Mammary epithelial cell (primary cell): ENCODE measurements around the gene ENTPD1.

Experiments
- EZH2 ChIP-seq: IDR thresholded peaks from 2 replicates; pipeline ENCODE4 v1.6.1; 2012; ENCODE audit warnings: low read length, inconsistent platforms, borderline replicate concordance
- TF ChIP-seq, protein P1 (sequence below), 2 donors: IDR thresholded peaks in 1 of 2; conservative IDR thresholded peaks in 1 of 2; 2 replicates each; pipeline ENCODE4 v1.5.1; 2011 to 2012; ENCODE audit warnings: inconsistent platforms in 2 of 2, low read length in 2 of 2, mild to moderate bottlenecking in 2 of 2, control low read depth in 1 of 2, low read depth in 1 of 2; ENCODE audit not compliant: insufficient read depth in 1 of 2; ENCODE audit errors: extremely low read depth in 1 of 2

DNA sequence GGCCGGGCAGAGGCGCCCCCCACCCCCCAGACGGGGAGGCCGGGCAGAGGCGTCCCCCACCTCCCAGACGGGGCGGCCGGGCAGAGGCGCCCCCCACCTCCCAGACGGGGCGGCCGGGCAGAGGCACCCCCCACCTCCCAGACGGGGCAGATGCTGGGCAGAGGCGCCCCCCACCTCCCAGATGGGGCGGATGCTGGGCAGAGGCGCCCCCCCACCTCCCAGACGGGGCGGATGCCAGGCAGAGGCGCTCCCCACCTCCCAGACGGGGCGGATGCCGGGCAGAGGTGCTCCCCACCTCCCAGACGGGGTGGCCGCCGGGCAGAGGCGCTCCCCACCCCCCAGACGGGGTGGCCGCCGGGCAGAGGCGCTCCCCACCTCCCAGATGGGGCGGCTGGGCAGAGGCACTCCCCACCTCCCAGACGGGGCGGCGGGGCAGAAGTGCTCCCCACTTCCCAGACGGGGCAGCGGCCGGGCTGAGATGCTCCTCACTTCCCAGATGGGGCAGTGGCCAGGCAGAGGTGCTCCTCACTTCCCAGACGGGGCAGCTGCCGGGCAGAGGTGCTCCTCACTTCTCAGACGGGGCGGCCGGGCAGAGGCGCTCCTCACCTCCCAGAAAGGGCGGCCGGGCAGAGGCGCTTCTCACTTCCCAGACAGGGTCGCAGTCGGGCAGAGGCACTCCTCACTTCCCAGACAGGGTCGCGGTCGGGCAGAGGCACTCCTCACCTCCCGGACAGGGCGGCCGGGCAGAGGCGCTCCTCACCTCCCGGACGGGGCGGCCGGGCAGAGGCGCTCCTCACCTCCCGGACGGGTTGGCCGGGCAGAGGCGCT, 53.6 kb downstream of the ENTPD1 start:
- TF ChIP-seq, protein P1, sequence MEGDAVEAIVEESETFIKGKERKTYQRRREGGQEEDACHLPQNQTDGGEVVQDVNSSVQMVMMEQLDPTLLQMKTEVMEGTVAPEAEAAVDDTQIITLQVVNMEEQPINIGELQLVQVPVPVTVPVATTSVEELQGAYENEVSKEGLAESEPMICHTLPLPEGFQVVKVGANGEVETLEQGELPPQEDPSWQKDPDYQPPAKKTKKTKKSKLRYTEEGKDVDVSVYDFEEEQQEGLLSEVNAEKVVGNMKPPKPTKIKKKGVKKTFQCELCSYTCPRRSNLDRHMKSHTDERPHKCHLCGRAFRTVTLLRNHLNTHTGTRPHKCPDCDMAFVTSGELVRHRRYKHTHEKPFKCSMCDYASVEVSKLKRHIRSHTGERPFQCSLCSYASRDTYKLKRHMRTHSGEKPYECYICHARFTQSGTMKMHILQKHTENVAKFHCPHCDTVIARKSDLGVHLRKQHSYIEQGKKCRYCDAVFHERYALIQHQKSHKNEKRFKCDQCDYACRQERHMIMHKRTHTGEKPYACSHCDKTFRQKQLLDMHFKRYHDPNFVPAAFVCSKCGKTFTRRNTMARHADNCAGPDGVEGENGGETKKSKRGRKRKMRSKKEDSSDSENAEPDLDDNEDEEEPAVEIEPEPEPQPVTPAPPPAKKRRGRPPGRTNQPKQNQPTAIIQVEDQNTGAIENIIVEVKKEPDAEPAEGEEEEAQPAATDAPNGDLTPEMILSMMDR (conservative IDR thresholded peaks at IDR 0.05 in 1 of 2, IDR thresholded peaks at IDR 0.05 in 1 of 2; ENCODE audit: extremely low read depth in 1 of 2, insufficient read depth in 1 of 2, low read depth in 1 of 2, low read length in 2 of 2): no peak
- no peak for TF ChIP-seq EZH2
